Measurements from ENCODE around the gene STAG3.

- no peak for TF ChIP-seq CTCF (IDR thresholded peaks at IDR 0.05 in 4 of 5, conservative IDR thresholded peaks at IDR 0.05 in 1 of 5)
- TF ChIP-seq POLR2A (IDR thresholded peaks at IDR 0.05) = no peak
Observed at GRCh38 chr7:100169147-100169850, 8.4 kb upstream of the STAG3 start.

All from gastrocnemius medialis (tissue), 4 donors.